C4-2B (cell line): ENCODE measurements around the gene UVRAG.

Experiments
- H3K27ac ChIP-seq: fragments of 450-650 bp; 2 replicates; pipeline ENCODE4 v1.5.1; 2017
- CTCF ChIP-seq: fragments of 450-650 bp; conservative IDR thresholded peaks from 2 replicates; pipeline ENCODE4 v1.5.1; 2017; ENCODE audit warnings: mild to moderate bottlenecking
- ZFX ChIP-seq: fragments of 450-650 bp; IDR thresholded peaks from 2 replicates; pipeline ENCODE4 v1.6.1; 2017

UVRAG gene

GRCh38 chr11:75820645-75821044 is 5.6 kb downstream of the UVRAG start:
- no peak overlapping the region for H3K27ac ChIP-seq
- no peak for TF ChIP-seq CTCF
- no peak for TF ChIP-seq ZFX

DNA sequence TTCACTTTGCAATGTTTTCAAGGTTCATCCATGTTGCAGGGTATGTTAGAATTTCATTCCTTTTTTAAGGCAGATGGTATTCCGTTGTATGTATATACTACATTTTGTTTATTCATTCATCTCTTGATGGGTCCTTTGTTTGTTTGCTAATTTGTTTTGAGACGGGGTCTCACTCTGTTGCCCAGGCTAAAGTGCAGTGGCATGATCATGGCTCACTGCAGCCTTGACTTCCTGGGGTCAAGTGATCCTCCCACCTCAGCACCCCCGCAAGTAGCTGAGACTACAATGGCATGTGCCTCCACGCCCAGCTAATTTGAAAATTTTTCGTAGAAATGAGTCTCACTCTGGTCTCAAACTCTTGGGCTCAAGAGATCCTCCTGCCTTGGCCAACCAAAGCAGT is 6.2 kb downstream of the UVRAG start:
- H3K27ac ChIP-seq = no peak overlapping the region

GRCh38 chr11:75822541-75822940 is 7.5 kb downstream of the UVRAG start:
- no peak overlapping the region for H3K27ac ChIP-seq
- TF ChIP-seq CTCF (no peak), ZFX (no peak)

More for the DNA sequence above, 6.2 kb downstream of the UVRAG start:
- TF ChIP-seq ZFX (no peak), CTCF (no peak)

DNA sequence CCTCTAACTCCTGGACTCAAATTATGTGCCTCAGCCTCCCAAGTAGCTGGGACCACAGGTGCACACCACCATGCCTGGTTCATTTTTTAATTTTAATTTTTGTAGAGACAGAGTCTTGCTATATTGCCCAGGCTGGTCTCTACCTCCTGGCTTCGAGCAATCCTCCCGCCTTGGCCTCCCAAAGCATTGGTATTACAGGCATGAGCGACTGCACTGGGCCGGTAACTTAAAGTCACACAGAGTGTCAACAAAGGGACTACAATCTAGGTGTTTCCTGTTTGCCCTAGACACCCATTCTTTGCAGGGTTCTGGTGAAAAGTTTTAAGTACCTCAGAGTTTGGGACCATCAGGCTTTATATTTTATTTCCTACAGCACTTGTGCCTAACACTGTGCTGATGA is 8.4 kb downstream of the UVRAG start:
- TF ChIP-seq CTCF (no peak), ZFX (no peak)
- H3K27ac ChIP-seq = no peak overlapping the region

DNA sequence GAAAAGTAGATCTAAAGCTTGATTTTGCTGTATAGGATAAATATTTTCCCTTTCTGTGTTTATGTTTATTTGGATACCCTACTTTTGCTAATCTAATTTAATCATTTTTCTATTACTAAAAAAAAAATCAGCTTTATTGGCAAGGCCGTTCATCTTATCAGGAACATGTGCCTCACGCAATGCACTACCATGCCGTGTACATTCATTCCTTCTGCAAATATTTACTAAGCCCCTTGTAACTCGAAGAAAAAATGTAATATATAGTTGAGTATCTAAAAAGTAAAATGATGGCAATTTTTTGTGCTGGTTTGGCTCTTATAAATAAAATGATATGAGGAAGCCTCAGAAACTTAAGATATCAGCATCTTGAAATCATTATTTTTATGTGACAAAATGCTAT is 8.9 kb downstream of the UVRAG start:
- TF ChIP-seq ZFX (no peak), CTCF (no peak)
- H3K27ac ChIP-seq = no peak overlapping the region

DNA sequence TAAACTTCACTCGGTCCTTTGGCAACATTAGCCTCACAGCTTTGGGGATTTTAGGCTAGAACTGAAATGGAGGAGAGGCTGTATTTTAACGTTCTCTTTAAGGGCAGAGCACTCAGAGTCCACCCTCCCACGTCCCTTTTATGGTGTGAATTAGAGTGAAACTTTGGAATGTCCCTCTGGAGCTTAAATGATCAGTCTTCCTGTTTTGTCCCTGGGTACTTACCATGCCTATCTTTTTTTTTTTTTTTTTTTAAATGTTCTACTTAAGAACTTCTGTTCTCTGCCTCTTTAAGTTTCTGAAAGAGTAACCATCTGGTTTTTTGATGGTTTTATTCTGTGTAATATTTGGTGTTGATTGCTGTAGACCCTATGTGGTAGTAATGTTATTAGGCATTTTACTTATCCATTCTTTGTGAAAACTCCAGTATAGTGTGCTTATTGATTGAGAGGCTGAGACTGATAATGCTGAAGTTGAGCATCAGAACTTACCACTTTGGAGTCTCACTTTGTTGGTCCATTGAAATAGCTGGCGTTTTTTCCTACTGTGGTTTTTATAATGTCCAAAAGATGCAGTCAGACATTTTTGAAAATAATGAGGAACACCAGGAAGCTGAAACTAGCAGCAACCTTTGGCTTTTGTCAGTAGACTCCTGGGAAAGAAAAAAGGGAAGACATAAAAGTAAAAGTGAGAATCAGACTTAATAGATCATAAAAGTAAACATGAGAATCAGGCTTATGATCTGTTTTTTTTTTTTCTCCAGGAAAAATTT is 11.6 kb downstream of the UVRAG start:
- TF ChIP-seq ZFX = no peak
- no peak for TF ChIP-seq CTCF
- H3K27ac ChIP-seq = no peak overlapping the region

- no peak for TF ChIP-seq ZFX
- TF ChIP-seq CTCF = no peak
- no peak overlapping the region for H3K27ac ChIP-seq
Measured at GRCh38 chr11:75827562-75827961, 12.6 kb downstream of the UVRAG start.
